22Rv1 (cell line): Measurements from ENCODE around the gene SLC2A9.

Experiments
- CTCF ChIP-seq: fragments of 450-650 bp; IDR thresholded peaks from 2 replicates; pipeline ENCODE4 v1.5.1; 2017; ENCODE audit warnings: mild to moderate bottlenecking
- ZFX ChIP-seq: fragments of 450-650 bp; IDR thresholded peaks from 2 replicates; pipeline ENCODE4 v1.6.1; 2017; ENCODE audit warnings: antibody characterized with exemption, borderline replicate concordance

- TF ChIP-seq CTCF: no peak
- no peak for TF ChIP-seq ZFX
These were observed 30.3 kb upstream of the SLC2A9 start for GRCh38 chr4:10051517-10052135.
